HL-60 (cell line): ENCODE data around the gene ORC3.

Experiments used
- GABPA ChIP-seq: IDR thresholded peaks from 2 replicates; pipeline ENCODE4 v1.6.1; 2012; ENCODE audit warnings: low read depth
- POLR2AphosphoS5 ChIP-seq: IDR thresholded peaks from 2 replicates; pipeline ENCODE4 v1.6.1; 2012; ENCODE audit warnings: low read depth
- SPI1 ChIP-seq: IDR thresholded peaks from 2 replicates; pipeline ENCODE4 v1.6.1; 2012; ENCODE audit warnings: low read depth, mild to moderate bottlenecking, borderline replicate concordance
- TF ChIP-seq, protein P1 (sequence below): IDR thresholded peaks from one replicate; pipeline ENCODE4 v1.5.1; 2011; ENCODE audit warnings: low read length, control low read depth, inconsistent platforms; ENCODE audit not compliant: insufficient read depth
- TF ChIP-seq, protein P2 (sequence below): IDR thresholded peaks from 2 replicates; pipeline ENCODE4 v1.6.1; 2012; ENCODE audit warnings: low read depth; ENCODE audit not compliant: insufficient replicate concordance

DNA sequence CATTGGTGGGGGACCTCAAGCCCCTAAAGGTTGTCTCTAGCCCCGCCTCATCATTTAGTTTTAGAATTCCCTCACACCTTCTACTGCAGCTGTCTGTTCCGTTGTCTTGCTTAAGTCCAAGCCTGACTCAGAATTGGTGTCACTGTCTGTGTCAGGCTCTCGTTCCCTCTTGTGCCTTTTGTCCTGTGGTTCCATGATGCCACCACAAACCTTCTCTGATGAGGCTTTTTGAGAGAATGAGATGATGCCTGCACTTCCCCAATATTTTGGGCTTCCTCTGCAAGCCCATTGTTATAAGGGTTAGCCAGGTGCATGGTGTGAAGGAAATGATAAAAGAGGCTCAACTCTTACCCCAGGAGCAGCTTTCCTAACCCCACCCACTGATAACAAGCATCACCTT, 120.2 kb downstream of the ORC3 start:
- TF ChIP-seq, protein P1, sequence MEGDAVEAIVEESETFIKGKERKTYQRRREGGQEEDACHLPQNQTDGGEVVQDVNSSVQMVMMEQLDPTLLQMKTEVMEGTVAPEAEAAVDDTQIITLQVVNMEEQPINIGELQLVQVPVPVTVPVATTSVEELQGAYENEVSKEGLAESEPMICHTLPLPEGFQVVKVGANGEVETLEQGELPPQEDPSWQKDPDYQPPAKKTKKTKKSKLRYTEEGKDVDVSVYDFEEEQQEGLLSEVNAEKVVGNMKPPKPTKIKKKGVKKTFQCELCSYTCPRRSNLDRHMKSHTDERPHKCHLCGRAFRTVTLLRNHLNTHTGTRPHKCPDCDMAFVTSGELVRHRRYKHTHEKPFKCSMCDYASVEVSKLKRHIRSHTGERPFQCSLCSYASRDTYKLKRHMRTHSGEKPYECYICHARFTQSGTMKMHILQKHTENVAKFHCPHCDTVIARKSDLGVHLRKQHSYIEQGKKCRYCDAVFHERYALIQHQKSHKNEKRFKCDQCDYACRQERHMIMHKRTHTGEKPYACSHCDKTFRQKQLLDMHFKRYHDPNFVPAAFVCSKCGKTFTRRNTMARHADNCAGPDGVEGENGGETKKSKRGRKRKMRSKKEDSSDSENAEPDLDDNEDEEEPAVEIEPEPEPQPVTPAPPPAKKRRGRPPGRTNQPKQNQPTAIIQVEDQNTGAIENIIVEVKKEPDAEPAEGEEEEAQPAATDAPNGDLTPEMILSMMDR, result no peak
- TF ChIP-seq POLR2AphosphoS5 (peak; percentile 20; the same call in 1 of the 2 replicates), GABPA (no peak), SPI1 (peak; percentile 88)
- TF ChIP-seq, protein P2, sequence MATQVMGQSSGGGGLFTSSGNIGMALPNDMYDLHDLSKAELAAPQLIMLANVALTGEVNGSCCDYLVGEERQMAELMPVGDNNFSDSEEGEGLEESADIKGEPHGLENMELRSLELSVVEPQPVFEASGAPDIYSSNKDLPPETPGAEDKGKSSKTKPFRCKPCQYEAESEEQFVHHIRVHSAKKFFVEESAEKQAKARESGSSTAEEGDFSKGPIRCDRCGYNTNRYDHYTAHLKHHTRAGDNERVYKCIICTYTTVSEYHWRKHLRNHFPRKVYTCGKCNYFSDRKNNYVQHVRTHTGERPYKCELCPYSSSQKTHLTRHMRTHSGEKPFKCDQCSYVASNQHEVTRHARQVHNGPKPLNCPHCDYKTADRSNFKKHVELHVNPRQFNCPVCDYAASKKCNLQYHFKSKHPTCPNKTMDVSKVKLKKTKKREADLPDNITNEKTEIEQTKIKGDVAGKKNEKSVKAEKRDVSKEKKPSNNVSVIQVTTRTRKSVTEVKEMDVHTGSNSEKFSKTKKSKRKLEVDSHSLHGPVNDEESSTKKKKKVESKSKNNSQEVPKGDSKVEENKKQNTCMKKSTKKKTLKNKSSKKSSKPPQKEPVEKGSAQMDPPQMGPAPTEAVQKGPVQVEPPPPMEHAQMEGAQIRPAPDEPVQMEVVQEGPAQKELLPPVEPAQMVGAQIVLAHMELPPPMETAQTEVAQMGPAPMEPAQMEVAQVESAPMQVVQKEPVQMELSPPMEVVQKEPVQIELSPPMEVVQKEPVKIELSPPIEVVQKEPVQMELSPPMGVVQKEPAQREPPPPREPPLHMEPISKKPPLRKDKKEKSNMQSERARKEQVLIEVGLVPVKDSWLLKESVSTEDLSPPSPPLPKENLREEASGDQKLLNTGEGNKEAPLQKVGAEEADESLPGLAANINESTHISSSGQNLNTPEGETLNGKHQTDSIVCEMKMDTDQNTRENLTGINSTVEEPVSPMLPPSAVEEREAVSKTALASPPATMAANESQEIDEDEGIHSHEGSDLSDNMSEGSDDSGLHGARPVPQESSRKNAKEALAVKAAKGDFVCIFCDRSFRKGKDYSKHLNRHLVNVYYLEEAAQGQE, result no peak
